ENCODE results near the gene TNFRSF13B.
"Not testable (repeated sequence)": the region's sequence is repeated elsewhere in the genome, so short reads cannot be mapped to it uniquely, and the experiment has no call there.

Gene TNFRSF13B

GRCh38 chr17:16971458-16972338, at the start of gene TNFRSF13B:
TSS of gene TNFRSF13B (minus strand) at chr17:16972118. CDS start at chr17:16972075, 43 bp downstream.
- no peak for DNase-seq (ENCODE audit: low read depth in 2 of 2, low spot score in 1 of 2)

GRCh38 chr17:17021194-17021863, 49.4 kb upstream of the TNFRSF13B start:
- no peak for DNase-seq (ENCODE audit: low read depth in 2 of 2, low spot score in 1 of 2)

- DNase-seq (ENCODE audit: low read depth in 2 of 2, low spot score in 1 of 2): no peak
These were observed 48.9 kb upstream of the TNFRSF13B start for GRCh38 chr17:17020821-17021193.

GRCh38 chr17:17019891-17020456, 48.1 kb upstream of the TNFRSF13B start:
- DNase-seq (ENCODE audit: low read depth in 2 of 2, low spot score in 1 of 2): no peak

GRCh38 chr17:17019430-17019762, 47.5 kb upstream of the TNFRSF13B start:
- DNase-seq (ENCODE audit: low read depth in 2 of 2, low spot score in 1 of 2): no peak

- no peak for DNase-seq (ENCODE audit: low read depth in 2 of 2, low spot score in 1 of 2)
These were observed 46.9 kb upstream of the TNFRSF13B start for GRCh38 chr17:17018612-17019429.

GRCh38 chr17:17018021-17018441, 46.1 kb upstream of the TNFRSF13B start:
- no peak for DNase-seq (ENCODE audit: low read depth in 2 of 2, low spot score in 1 of 2)

GRCh38 chr17:17017343-17018014, 45.6 kb upstream of the TNFRSF13B start:
- DNase-seq (ENCODE audit: low read depth in 2 of 2, low spot score in 1 of 2): no peak

GRCh38 chr17:17016199-17017197, 44.6 kb upstream of the TNFRSF13B start:
- DNase-seq (ENCODE audit: low read depth in 2 of 2, low spot score in 1 of 2): not testable (repeated sequence)

GRCh38 chr17:17015230-17015629, 43.3 kb upstream of the TNFRSF13B start:
- no peak for DNase-seq (ENCODE audit: low read depth in 2 of 2, low spot score in 1 of 2)

GRCh38 chr17:17014748-17015124, 42.8 kb upstream of the TNFRSF13B start:
- not testable (repeated sequence) for DNase-seq (ENCODE audit: low read depth in 2 of 2, low spot score in 1 of 2)

- not testable (repeated sequence) for DNase-seq (ENCODE audit: low read depth in 2 of 2, low spot score in 1 of 2)
These were observed 42.2 kb upstream of the TNFRSF13B start for GRCh38 chr17:17013828-17014747.

- DNase-seq (ENCODE audit: low read depth in 2 of 2, low spot score in 1 of 2): not testable (repeated sequence)
These were observed 39.4 kb upstream of the TNFRSF13B start for GRCh38 chr17:17011043-17011907.

GRCh38 chr17:17010545-17011034, 38.7 kb upstream of the TNFRSF13B start:
- not testable (repeated sequence) for DNase-seq (ENCODE audit: low read depth in 2 of 2, low spot score in 1 of 2)

GRCh38 chr17:17009972-17010371, 38.1 kb upstream of the TNFRSF13B start:
- DNase-seq (ENCODE audit: low read depth in 2 of 2, low spot score in 1 of 2): not testable (repeated sequence)

- not testable (repeated sequence) for DNase-seq (ENCODE audit: low read depth in 2 of 2, low spot score in 1 of 2)
These were observed 36.9 kb upstream of the TNFRSF13B start for GRCh38 chr17:17008621-17009397.
